HepG2 (cell line): ENCODE data around the gene CDC20. TPM values are rescaled to one million over a fixed set of nuclear protein-coding genes. Genes with fewer than 3 reads are reported as not detected.

Experiments
- DPF2 ChIP-seq: sonication (generic); formaldehyde crosslinking; IDR thresholded peaks from 2 replicates; pipeline ENCODE4 v1.4.0; 2020; ENCODE audit warnings: mild to moderate bottlenecking, low read depth, missing genetic modification reagents, borderline replicate concordance
- IRX3 ChIP-seq: sonication (generic); formaldehyde crosslinking; IDR thresholded peaks from 2 replicates; pipeline ENCODE4 v1.8.1; 2023; ENCODE audit warnings: mild to moderate bottlenecking, low read depth, missing genetic modification reagents, borderline replicate concordance
- NR2F6 ChIP-seq, 2 experiments: IDR thresholded peaks; 2 replicates each; pipeline ENCODE4 v1.6.1; 2016; ENCODE audit warnings: antibody characterized with exemption in 1 of 2, mild to moderate bottlenecking in 1 of 2
- PAXIP1 ChIP-seq: sonication (generic); formaldehyde crosslinking; conservative IDR thresholded peaks from 2 replicates; pipeline ENCODE4 v1.4.0; 2020; ENCODE audit warnings: mild to moderate bottlenecking, missing genetic modification reagents, moderate library complexity
- SALL1 ChIP-seq: sonication (generic); formaldehyde crosslinking; IDR thresholded peaks from 2 replicates; pipeline ENCODE4 v1.8.0; 2022; ENCODE audit warnings: mild to moderate bottlenecking, missing genetic modification reagents
- SOX13 ChIP-seq, 3 experiments: fragments of 450-650 bp in 1 of 3; sonication (generic) in 1 of 3; formaldehyde crosslinking in 1 of 3; IDR thresholded peaks in 2 of 3; conservative IDR thresholded peaks in 1 of 3; 2 replicates each; pipeline versions ENCODE4 v1.5.0 to v1.6.1; 2016 to 2020; ENCODE audit warnings: antibody characterized with exemption in 1 of 3, mild to moderate bottlenecking in 1 of 3, missing compliant biosample characterization in 1 of 3, missing genetic modification reagents in 1 of 3, moderate library complexity in 1 of 3
- SOX5 ChIP-seq: IDR thresholded peaks from 2 replicates; pipeline ENCODE4 v1.6.1; 2016; ENCODE audit warnings: borderline replicate concordance
- ZEB1 ChIP-seq: IDR thresholded peaks from 2 replicates; pipeline ENCODE4 v1.6.1; 2012; ENCODE audit warnings: mild to moderate bottlenecking, low read depth, inconsistent platforms; ENCODE audit not compliant: insufficient replicate concordance
- ZNF142 ChIP-seq: sonication (generic); formaldehyde crosslinking; IDR thresholded peaks from 2 replicates; pipeline ENCODE4 v1.4.0; 2020; ENCODE audit warnings: missing genetic modification reagents
- ZNF20 ChIP-seq: sonication (generic); formaldehyde crosslinking; IDR thresholded peaks from 2 replicates; pipeline ENCODE4 v1.4.0; 2020; ENCODE audit warnings: mild to moderate bottlenecking, moderate library complexity, missing genetic modification reagents
- ZNF512B ChIP-seq: sonication (generic); formaldehyde crosslinking; IDR thresholded peaks from 2 replicates; pipeline ENCODE4 v1.5.1; 2020; ENCODE audit warnings: missing genetic modification reagents, mild to moderate bottlenecking, borderline replicate concordance
- ZNF616 ChIP-seq: sonication (generic); formaldehyde crosslinking; IDR thresholded peaks from 2 replicates; pipeline ENCODE4 v1.5.0; 2020; ENCODE audit warnings: low read depth, mild to moderate bottlenecking, missing genetic modification reagents
- ZNF800 ChIP-seq: sonication (generic); formaldehyde crosslinking; IDR thresholded peaks from 2 replicates; pipeline ENCODE4 v1.4.0; 2020; ENCODE audit warnings: missing genetic modification reagents
- polyA plus RNA-seq, 8 experiments: library from polyadenylated mRNA; depleted of rRNA in 3 of 8; stranded (reverse) in 7 of 8; unstranded in 1 of 8; fragments of >200 nt; fragmentation: Illumina TruSeq in 4 of 8; extraction: Trizol in 4 of 8; gene quantifications; 2 replicates each; pipeline versions ENCODE4 v1.2.1 to v1.2.3, GENCODE V29; 2011 to 2016; ENCODE audit warnings: low read depth in 4 of 8, missing spikeins in 1 of 8, mixed read lengths in 1 of 8; ENCODE audit not compliant: insufficient read depth in 1 of 8
- total RNA-seq, 5 experiments: library from RNA; depleted of rRNA; stranded (reverse); fragments of >200 nt; fragmentation: Illumina TruSeq; extraction: Trizol; gene quantifications; 2 replicates each; pipeline ENCODE4 v1.2.3, GENCODE V29; 2016; ENCODE audit warnings: low read depth in 1 of 5

CDC20 gene
- total and polyA plus RNA-seq, 2 of the 13 experiments (the other 11 are each of a cell fraction or from before 2014, with no cell fraction given) = 57.9 to 90.0 TPM

- TF ChIP-seq ZNF142 (no peak), ZNF800 (CRISPR knock-in tag) (no peak), SALL1 (peak; percentile 64; the same call in 1 of the 2 replicates), ZEB1 (peak; percentile 73), SOX5 (CRISPR knock-in tag) (peak; percentile 52; the same call in 1 of the 2 replicates), PAXIP1 (0 out of 2 replicates have a peak, but pooled peaks have one; percentile 20), NR2F6 (IDR thresholded peaks at IDR 0.05) (peak; percentile 48), NR2F6 (CRISPR knock-in tag; IDR thresholded peaks at IDR 0.05) (peak; percentile 63; the same call in 1 of the 2 replicates), SOX13 (IDR thresholded peaks at IDR 0.05) (no peak), SOX13 (CRISPR knock-in tag; conservative IDR thresholded peaks at IDR 0.05 in 1 of 2, IDR thresholded peaks at IDR 0.05 in 1 of 2) (peak in 1 of 2 experiments; percentile 22; a peak in 1 of 4 replicates), ZNF512B (CRISPR knock-in tag) (no peak), ZNF20 (CRISPR knock-in tag) (no peak), IRX3 (CRISPR knock-in tag) (no peak), ZNF616 (no peak), DPF2 (CRISPR knock-in tag) (no peak)
These were observed 45.0 kb upstream of the CDC20 start (continued) for GRCh38 chr1:43313771-43314170.
